Stimulated activated naive CD8-positive, alpha-beta T cell treated with anti-CD3 and anti-CD28 coated beads, Interleukin-15, amount 100 ng/mL, for 72 hours (primary cell): Measurements from ENCODE around the gene OR2Z1.
"Not testable (repeated sequence)": the region's sequence is repeated elsewhere in the genome, so short reads cannot be mapped to it uniquely, and the experiment has no call there.

ENCODE experiments used
- ATAC-seq: fragments of 150-1000 bp; cut with Tn5 transposase; 2 replicates; pipeline ENCODE4 v1.10.0; 2021; ENCODE audit warnings: mild to moderate bottlenecking, moderate library complexity
- DNase-seq, 2 donors: peaks; one replicate each; pipeline ENCODE4 v3.0.0; 2021 to 2022
- H3K27ac Mint-ChIP-seq, 2 donors: one replicate each; pipeline ENCODE4 v1.8.0; 2022; ENCODE audit warnings: mild to moderate bottlenecking in 2 of 2, mixed read lengths in 2 of 2, moderate library complexity in 2 of 2
- H3K27me3 Mint-ChIP-seq: one replicate; pipeline ENCODE4 v1.8.0; 2022; ENCODE audit warnings: mixed read lengths
- H3K4me1 Mint-ChIP-seq: one replicate; pipeline ENCODE4 v1.8.0; 2022; ENCODE audit warnings: mild to moderate bottlenecking, mixed read lengths
- H3K4me3 Mint-ChIP-seq, 2 donors: one replicate each; pipeline ENCODE4 v1.8.0; 2022; ENCODE audit warnings: mild to moderate bottlenecking in 2 of 2, mixed read lengths in 2 of 2, moderate library complexity in 1 of 2
- H3K9me3 Mint-ChIP-seq, 2 donors: one replicate each; pipeline ENCODE4 v1.8.0; 2022; ENCODE audit warnings: mixed read lengths in 2 of 2

The OR2Z1 gene

GRCh38 chr19:8767257-8767656, 45.8 kb downstream of the OR2Z1 start:
- not testable (repeated sequence) for H3K27me3 Mint-ChIP-seq, DNase-seq, ATAC-seq, H3K4me1 Mint-ChIP-seq, H3K4me3 Mint-ChIP-seq, H3K27ac Mint-ChIP-seq, H3K9me3 Mint-ChIP-seq

- not testable (repeated sequence) for H3K4me1 Mint-ChIP-seq, ATAC-seq, DNase-seq, H3K27ac Mint-ChIP-seq, H3K9me3 Mint-ChIP-seq, H3K27me3 Mint-ChIP-seq, H3K4me3 Mint-ChIP-seq
These were observed 47.8 kb downstream of the OR2Z1 start for GRCh38 chr19:8769265-8769664.

GRCh38 chr19:8773587-8773986, 52.2 kb downstream of the OR2Z1 start:
- not testable (repeated sequence) for H3K9me3 Mint-ChIP-seq, H3K4me3 Mint-ChIP-seq, H3K27me3 Mint-ChIP-seq, H3K4me1 Mint-ChIP-seq, ATAC-seq, H3K27ac Mint-ChIP-seq, DNase-seq
